Measurements from ENCODE around the gene CSTF3. TPM values are rescaled to one million over a fixed set of nuclear protein-coding genes. Genes with fewer than 3 reads are reported as not detected.

Gene CSTF3
- total and polyA plus RNA-seq, 9 of the 15 experiments (the other 6 are each of a cell fraction or from before 2014, with no cell fraction given): 37.0 to 111 (median 61.0) TPM

GRCh38 chr11:33158596-33159275 lies 2.5 kb downstream of the CSTF3 start:
- Histone ChIP-seq H3K9ac (ENCODE audit: insufficient read depth in 1 of 2, low read depth in 2 of 2, low read length in 2 of 2) (peak overlapping the region; percentile 45 to 85; a peak in 3 of 4 replicates), H3K4me3 (peak overlapping the region; percentile 73), H3K79me2 (ENCODE audit: control insufficient read depth, insufficient read depth, low read length) (peaks cover 84% of the 10 kb centered on the region), H3K27me3 (ENCODE audit: control insufficient read depth in 2 of 2, insufficient read depth in 2 of 2, low read length in 2 of 2) (no peaks in the 10 kb centered on the region), H3K27ac (ENCODE audit: extremely low read depth, low read depth, low read length) (peak overlapping the region; percentile 53; the same call in 2 of the 3 replicates), H4K20me1 (replicated peaks; ENCODE audit: control insufficient read depth, insufficient read depth, low read length) (peaks cover 24% of the 10 kb centered on the region), H3K4me2 (ENCODE audit: insufficient read depth, low read length) (peak overlapping the region; percentile 92), H2AFZ (ENCODE audit: low read depth, low read length) (no peak overlapping the region), H3K9me1 (ENCODE audit: control insufficient read depth, insufficient read depth, low read length) (no peaks in the 10 kb centered on the region), H3K36me3 (ENCODE audit: control insufficient read depth, insufficient read depth, low read length) (peaks cover 42% of the 10 kb centered on the region), H3K9me3 (replicated peaks; ENCODE audit: control insufficient read depth, insufficient read depth, low read depth, low read length) (peaks cover 4% of the 10 kb centered on the region; the same call in 1 of the 2 replicates), H3K4me1 (replicated peaks in 1 of 2; ENCODE audit: control insufficient read depth in 2 of 2, insufficient read depth in 2 of 2, low read length in 2 of 2) (peaks cover 15 to 18% of the 10 kb centered on the region in 2 experiments)
- TF ChIP-seq E2F4 (CRISPR knock-in tag; IDR thresholded peaks at IDR 0.05; ENCODE audit: low read depth) (no peak), MAFF (IDR thresholded peaks at IDR 0.05; ENCODE audit: low read length) (no peak), CBX8 (IDR thresholded peaks at IDR 0.05; ENCODE audit: borderline replicate concordance, extremely low read depth, low read depth, low read length, poor library complexity, severe bottlenecking) (no peak), PPARD (CRISPR knock-in tag; IDR thresholded peaks at IDR 0.05) (no peak), ATF3 (IDR thresholded peaks at IDR 0.05) (peak; percentile 81), ATF3 (CRISPR knock-in tag; conservative IDR thresholded peaks at IDR 0.05) (no peak), MAFG (tag; conservative IDR thresholded peaks at IDR 0.05) (no peak), XRCC5 (IDR thresholded peaks at IDR 0.05; ENCODE audit: low read depth, low read length) (no peak), CHD1 (IDR thresholded peaks at IDR 0.05; ENCODE audit: low read length) (no peak), ZNF707 (CRISPR knock-in tag; conservative IDR thresholded peaks at IDR 0.05) (no peak), SIN3A (IDR thresholded peaks at IDR 0.05; ENCODE audit: borderline replicate concordance in 2 of 2, control insufficient read depth in 1 of 2, low read depth in 2 of 2, low read length in 2 of 2) (no peak), HMBOX1 (IDR thresholded peaks at IDR 0.05) (0 out of 2 replicates have a peak, but pooled peaks have one; percentile 11), KDM5B (IDR thresholded peaks at IDR 0.05; ENCODE audit: insufficient replicate concordance, low read depth, low read length) (no peak), ZNF174 (CRISPR knock-in tag; IDR thresholded peaks at IDR 0.05) (no peak)
- BruUV-seq (replicated peaks): no TSS peak
- ChIA-PET CTCF (ENCODE audit: low intra/inter-chr PET ratio) (no interaction called here), POLR2A (interaction anchor here (2.3 kb wide), 1 partner anchor 9 kb away, joined by 6 read pairs; no protein-coding TSS in a partner anchor)
- WGBS (ENCODE audit: insufficient coverage, low coverage, missing lambda C conversion rate): 15% methylated on average over 5 of the region's 5 CpGs
- in situ Hi-C loops (cut with MboI): no loop called here
- FAIRE-seq: no peak
- intact Hi-C loops (cut with micrococcal nuclease): no loop called here
- ATAC-seq: no peak
- no peak for DNase-seq (ENCODE audit: extremely low read depth in 1 of 4, low spot score in 3 of 4)
